ENCODE results near the gene CPNE9. TPM values are rescaled to one million over a fixed set of nuclear protein-coding genes. Genes with fewer than 3 reads are reported as not detected.
A peak's percentile ranks its signal among the peaks of the same experiment; 100 is the strongest.

Gene CPNE9
- total RNA-seq, 1 experiment from 2014 or later: 0.07 TPM

DNA sequence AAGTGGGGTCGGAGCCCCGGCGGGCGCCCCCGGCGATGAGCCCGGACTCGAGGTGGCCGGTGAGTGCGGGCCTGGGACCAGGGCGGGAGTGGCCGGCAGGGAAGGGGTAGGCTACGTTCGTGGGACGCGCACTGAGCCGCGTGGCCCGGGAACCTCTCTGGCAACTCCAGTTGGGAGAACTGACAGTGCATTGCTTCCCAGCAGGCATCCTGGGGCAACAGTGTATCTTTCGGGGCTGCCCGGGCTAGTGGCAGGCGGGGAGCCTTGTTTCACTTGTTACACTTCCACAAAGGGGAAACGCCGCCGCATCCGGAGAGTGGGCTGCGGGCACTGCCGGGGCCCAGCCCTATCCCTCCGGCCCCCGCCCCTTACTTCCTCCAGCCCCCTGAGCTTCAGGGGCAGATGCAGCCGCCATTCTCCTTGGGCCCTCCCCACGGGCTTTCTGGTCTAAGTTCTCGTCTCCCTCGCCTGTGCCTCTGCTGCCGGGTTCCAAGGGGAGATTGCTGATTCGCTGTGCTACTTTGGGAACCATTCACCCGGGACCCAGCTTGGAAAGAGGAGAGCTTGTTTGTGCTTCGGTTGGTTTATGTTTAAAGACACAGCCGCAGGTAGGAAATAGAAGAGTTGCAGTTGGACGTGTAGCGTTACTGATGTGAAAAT, 28.6 kb downstream of the CPNE9 start:
- Histone ChIP-seq H3K36me3 (ENCODE audit: low read depth, low read length) (peaks cover 23% of the 10 kb centered on the region), H3K27me3 (ENCODE audit: low read length) (no peaks in the 10 kb centered on the region), H3K9me2 (replicated peaks; ENCODE audit: low read length) (no peaks in the 10 kb centered on the region), H3K4me2 (ENCODE audit: low read length) (peak overlapping the region; percentile 97), H3F3A (ENCODE audit: low read length, unreplicated experiment) (no peaks in the 10 kb centered on the region), H2AFZ (ENCODE audit: low read length) (peak overlapping the region; percentile 97), H3K9me3 (ENCODE audit: low read length) (no peaks in the 10 kb centered on the region), H3K27ac (ENCODE audit: low read length) (peak overlapping the region; percentile 92), H3K4me1 (ENCODE audit: insufficient read depth, low read length) (peaks cover 23% of the 10 kb centered on the region), H4K20me1 (ENCODE audit: low read length) (peaks cover 13% of the 10 kb centered on the region), H3K79me2 (ENCODE audit: low read length) (peaks cover 45% of the 10 kb centered on the region), H3K9ac (ENCODE audit: low read length) (peak overlapping the region; percentile 99), H3K4me3 (ENCODE audit: low read length) (peak overlapping the region; percentile 89)
- intact Hi-C loops (cut with micrococcal nuclease): loop anchor here (5.0 kb wide), 1 partner anchor 770 kb away; the partner anchor contains the start of gene RAD18
- CTCF ChIA-PET: interaction anchor here (0.9 kb wide), 1 partner anchor 16 kb away, joined by 3 read pairs; no protein-coding TSS in a partner anchor
- TF ChIP-seq EZH2phosphoT487 (IDR thresholded peaks at IDR 0.05; ENCODE audit: borderline replicate concordance, low read length) (no peak), CTCF (conservative IDR thresholded peaks at IDR 0.05; ENCODE audit: low read depth, low read length) (no peak), EZH2 (IDR thresholded peaks at IDR 0.05; ENCODE audit: low read length, unreplicated experiment) (no peak)
- no TSS peak for BruUV-seq (replicated peaks)
- POLR2A ChIA-PET (ENCODE audit: unreplicated experiment): no interaction called here
- 0 out of 2 replicates have a peak, but pooled peaks have one; percentile 1 for ATAC-seq
- no peak for DNase-seq

DNA sequence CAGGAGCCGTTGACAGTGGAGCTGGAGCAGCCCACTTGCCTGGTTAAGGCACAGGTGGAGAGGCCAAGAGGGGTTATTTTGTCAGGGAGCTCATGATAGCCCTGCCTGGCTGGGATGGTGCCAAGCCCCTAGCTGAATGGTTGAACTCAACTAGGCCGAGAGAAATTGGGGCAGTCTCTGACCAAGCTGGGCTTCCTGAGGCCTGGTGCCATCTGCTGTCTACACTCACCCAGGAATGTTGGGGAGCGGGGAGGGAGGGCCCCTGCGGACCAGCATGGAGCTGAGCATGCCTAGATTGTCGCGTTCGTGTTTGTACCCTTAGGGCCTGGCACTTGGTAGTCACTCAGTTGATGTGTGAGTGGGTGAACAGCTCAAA, 29.1 kb downstream of the CPNE9 start:
- no peak for TF ChIP-seq CTCF (conservative IDR thresholded peaks at IDR 0.05; ENCODE audit: low read depth, low read length)
- TF ChIP-seq EZH2phosphoT487 (IDR thresholded peaks at IDR 0.05; ENCODE audit: borderline replicate concordance, low read length): no peak
- TF ChIP-seq EZH2 (IDR thresholded peaks at IDR 0.05; ENCODE audit: low read length, unreplicated experiment): no peak
- ChIA-PET POLR2A (ENCODE audit: unreplicated experiment) (no interaction called here), CTCF (interaction anchor here (0.9 kb wide), 1 partner anchor 17 kb away, joined by 3 read pairs; no protein-coding TSS in a partner anchor)
- Histone ChIP-seq H3F3A (ENCODE audit: low read length, unreplicated experiment) (no peaks in the 10 kb centered on the region), H3K36me3 (ENCODE audit: low read depth, low read length) (peaks cover 28% of the 10 kb centered on the region), H2AFZ (ENCODE audit: low read length) (no peak overlapping the region), H3K27me3 (ENCODE audit: low read length) (no peaks in the 10 kb centered on the region), H3K27ac (ENCODE audit: low read length) (no peak overlapping the region), H3K4me2 (ENCODE audit: low read length) (peak overlapping the region; percentile 97), H3K4me3 (ENCODE audit: low read length) (peak overlapping the region; percentile 89), H3K79me2 (ENCODE audit: low read length) (peaks cover 50% of the 10 kb centered on the region), H3K9me2 (replicated peaks; ENCODE audit: low read length) (no peaks in the 10 kb centered on the region), H3K9ac (ENCODE audit: low read length) (peak overlapping the region; percentile 99), H3K9me3 (ENCODE audit: low read length) (no peaks in the 10 kb centered on the region), H4K20me1 (ENCODE audit: low read length) (peaks cover 13% of the 10 kb centered on the region), H3K4me1 (ENCODE audit: insufficient read depth, low read length) (peaks cover 20% of the 10 kb centered on the region)
- TSS peak; percentile 41 for BruUV-seq (replicated peaks)
- intact Hi-C loops (cut with micrococcal nuclease): loop anchor here (5.0 kb wide), 1 partner anchor 770 kb away; the partner anchor contains the start of gene RAD18
- DNase-seq (no peak), ATAC-seq (no peak)

GRCh38 chr3:9736831-9737230, 33.2 kb downstream of the CPNE9 start:
- no peak overlapping the region for H3K27ac ChIP-seq (ENCODE audit: low read length)
- H3F3A ChIP-seq (ENCODE audit: low read length, unreplicated experiment): no peaks in the 10 kb centered on the region
- no peaks in the 10 kb centered on the region for H3K9me3 ChIP-seq (ENCODE audit: low read length)
- no peak overlapping the region for H3K4me3 ChIP-seq (ENCODE audit: low read length)
- peaks cover 61% of the 10 kb centered on the region for H3K36me3 ChIP-seq (ENCODE audit: low read depth, low read length)
- H3K27me3 ChIP-seq (ENCODE audit: low read length): no peaks in the 10 kb centered on the region
- no peak overlapping the region for H2AFZ ChIP-seq (ENCODE audit: low read length)
- CTCF ChIA-PET: no interaction called here
- TF ChIP-seq CTCF (conservative IDR thresholded peaks at IDR 0.05; ENCODE audit: low read depth, low read length) (no peak), EZH2phosphoT487 (IDR thresholded peaks at IDR 0.05; ENCODE audit: borderline replicate concordance, low read length) (no peak), EZH2 (IDR thresholded peaks at IDR 0.05; ENCODE audit: low read length, unreplicated experiment) (no peak)
- H3K9me2 ChIP-seq (replicated peaks; ENCODE audit: low read length): no peaks in the 10 kb centered on the region
- peaks cover 11% of the 10 kb centered on the region for H3K4me1 ChIP-seq (ENCODE audit: insufficient read depth, low read length)
- H4K20me1 ChIP-seq (ENCODE audit: low read length): peaks cover 13% of the 10 kb centered on the region
- H3K9ac ChIP-seq (ENCODE audit: low read length): no peak overlapping the region
- DNase-seq (no peak), ATAC-seq (0 out of 2 replicates have a peak, but pooled peaks have one; percentile 13)
- POLR2A ChIA-PET (ENCODE audit: unreplicated experiment): no interaction called here
- H3K4me2 ChIP-seq (ENCODE audit: low read length): no peak overlapping the region
- H3K79me2 ChIP-seq (ENCODE audit: low read length): peaks cover 48% of the 10 kb centered on the region
- intact Hi-C loops (cut with micrococcal nuclease): no loop called here
- BruUV-seq (replicated peaks): no TSS peak
